ENCODE measurements around the gene BBLN. TPM values are rescaled to one million over a fixed set of nuclear protein-coding genes. Genes with fewer than 3 reads are reported as not detected.

Gene BBLN
- total RNA-seq, 4 donors from 2014 or later: 73.5 to 145 (median 132) TPM

DNA sequence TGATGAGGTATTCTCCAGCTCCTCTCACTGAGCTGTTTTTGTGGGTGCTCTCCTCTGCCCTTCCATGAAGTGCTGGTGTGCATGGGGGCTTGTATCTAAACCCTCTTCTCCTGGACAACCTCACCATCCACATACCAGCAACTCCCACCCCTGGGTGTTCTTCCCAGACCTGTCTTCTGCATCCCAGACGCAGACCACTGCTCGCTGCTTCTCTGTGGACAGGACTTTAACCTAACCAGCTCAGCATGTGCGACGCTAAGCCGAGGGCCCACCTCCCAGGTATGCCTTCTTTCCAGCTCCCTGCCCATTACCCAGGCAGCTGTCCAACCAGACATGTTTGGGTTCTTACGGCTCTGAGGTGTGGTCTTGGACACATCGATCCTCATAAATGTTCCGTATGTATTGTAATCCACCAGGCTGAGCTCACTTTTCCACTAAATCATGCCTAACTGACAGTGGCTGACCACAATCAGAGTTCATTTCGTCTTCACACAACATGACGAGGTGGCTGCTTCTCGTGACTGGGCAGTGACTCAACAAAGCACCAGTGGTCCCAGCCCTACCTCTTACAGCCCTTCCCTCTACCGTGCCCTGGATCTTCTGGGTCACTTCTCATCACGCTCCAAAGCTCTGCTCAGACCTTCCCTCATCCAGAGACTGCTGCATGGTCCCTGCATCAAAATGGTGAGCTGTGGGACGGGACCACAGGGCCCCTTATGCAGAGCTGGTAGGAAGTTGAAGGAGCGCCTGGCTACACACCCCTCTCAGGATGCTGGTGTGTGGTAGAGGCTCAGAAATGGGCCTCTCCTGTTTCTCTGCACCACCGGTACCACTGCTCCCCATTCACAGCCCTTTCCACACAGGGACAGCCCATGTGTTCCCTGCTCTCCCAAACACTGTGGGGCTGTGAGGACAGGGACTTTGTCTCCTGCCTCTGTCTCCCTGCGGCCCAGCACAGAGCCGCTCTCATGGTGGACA is 23.0 kb upstream of the BBLN start:
- intact Hi-C loops (cut with DNase I; ENCODE audit: low total_unique reads): no loop called here
- ATAC-seq (no peak), DNase-seq (no peak)
- Histone ChIP-seq H3K9me3 (no peaks in the 10 kb centered on the region), H3K4me3 (no peak overlapping the region), H3K4me1 (no peaks in the 10 kb centered on the region), H3K27me3 (no peaks in the 10 kb centered on the region), H3K27ac (no peak overlapping the region), H3K36me3 (no peaks in the 10 kb centered on the region)
- in situ Hi-C loops (cut with MboI; ENCODE audit: low sequenced_read_pairs in 4 of 4): no loop called here
- TF ChIP-seq CTCF (IDR thresholded peaks at IDR 0.05 in 4 of 5, conservative IDR thresholded peaks at IDR 0.05 in 1 of 5) (no peak), POLR2A (IDR thresholded peaks at IDR 0.05) (no peak)

- no peaks in the 10 kb centered on the region for H3K36me3 ChIP-seq
- ATAC-seq: no peak
- H3K9me3 ChIP-seq: no peaks in the 10 kb centered on the region
- no peaks in the 10 kb centered on the region for H3K4me1 ChIP-seq
- in situ Hi-C loops (cut with MboI; ENCODE audit: low sequenced_read_pairs in 4 of 4): no loop called here
- TF ChIP-seq CTCF (IDR thresholded peaks at IDR 0.05 in 4 of 5, conservative IDR thresholded peaks at IDR 0.05 in 1 of 5): no peak
- no peak for TF ChIP-seq POLR2A (IDR thresholded peaks at IDR 0.05)
- H3K27ac ChIP-seq: no peak overlapping the region
- no peak overlapping the region for H3K4me3 ChIP-seq
- DNase-seq: no peak
- intact Hi-C loops (cut with DNase I; ENCODE audit: low total_unique reads): no loop called here
- no peaks in the 10 kb centered on the region for H3K27me3 ChIP-seq
Observed at GRCh38 chr9:128138001-128138400, 22.1 kb upstream of the BBLN start.

GRCh38 chr9:128139621-128140020 is 20.4 kb upstream of the BBLN start:
- Histone ChIP-seq H3K27me3 (no peaks in the 10 kb centered on the region), H3K27ac (no peak overlapping the region), H3K4me1 (no peaks in the 10 kb centered on the region), H3K4me3 (no peak overlapping the region), H3K36me3 (no peaks in the 10 kb centered on the region), H3K9me3 (no peaks in the 10 kb centered on the region)
- DNase-seq (no peak), ATAC-seq (no peak)
- no peak for TF ChIP-seq CTCF (IDR thresholded peaks at IDR 0.05 in 4 of 5, conservative IDR thresholded peaks at IDR 0.05 in 1 of 5)
- TF ChIP-seq POLR2A (IDR thresholded peaks at IDR 0.05): no peak
- in situ Hi-C loops (cut with MboI; ENCODE audit: low sequenced_read_pairs in 4 of 4) (no loop called here), intact Hi-C loops (cut with DNase I; ENCODE audit: low total_unique reads) (no loop called here)

- in situ Hi-C loops (cut with MboI; ENCODE audit: low sequenced_read_pairs in 4 of 4) (no loop called here), intact Hi-C loops (cut with DNase I; ENCODE audit: low total_unique reads) (no loop called here)
- no peak for DNase-seq
- H3K27me3 ChIP-seq: no peaks in the 10 kb centered on the region
- TF ChIP-seq POLR2A (IDR thresholded peaks at IDR 0.05): no peak
- no peak for TF ChIP-seq CTCF (IDR thresholded peaks at IDR 0.05 in 4 of 5, conservative IDR thresholded peaks at IDR 0.05 in 1 of 5)
- no peaks in the 10 kb centered on the region for H3K36me3 ChIP-seq
- no peaks in the 10 kb centered on the region for H3K4me1 ChIP-seq
- no peaks in the 10 kb centered on the region for H3K9me3 ChIP-seq
- no peak overlapping the region for H3K4me3 ChIP-seq
- no peak for ATAC-seq
- H3K27ac ChIP-seq: no peak overlapping the region
Observed at GRCh38 chr9:128141604-128142003, 18.5 kb upstream of the BBLN start.
